Upper lobe of left lung (tissue), 6 donors: ENCODE measurements around the gene KMT2E. TPM values are rescaled to one million over a fixed set of nuclear protein-coding genes. Genes with fewer than 3 reads are reported as not detected.

Experiments
- ATAC-seq, 2 donors: fragments of 200-7000 bp; cut with Tn5 transposase; one replicate each; pipeline ENCODE4 v1.9.1; 2022; ENCODE audit warnings: mild to moderate bottlenecking in 2 of 2, moderate library complexity in 2 of 2; ENCODE audit not compliant: low FRiP score in 2 of 2
- DNase-seq, 2 donors: peaks; one replicate each; pipeline ENCODE4 v3.0.0-alpha.2; 2019 to 2020
- H3K27ac ChIP-seq, 4 donors: fragments of 200-600 bp; sonication (generic); one replicate each; pipeline ENCODE4 v1.5.1; 2016 to 2019
- H3K27me3 ChIP-seq, 4 donors: fragments of 200-600 bp; sonication (generic); one replicate each; pipeline ENCODE4 v1.5.1; 2017 to 2019
- H3K36me3 ChIP-seq, 4 donors: fragments of 200-600 bp; sonication (generic); one replicate each; pipeline ENCODE4 v1.5.1; 2016 to 2019
- H3K4me1 ChIP-seq, 4 donors: fragments of 200-600 bp; sonication (generic); one replicate each; pipeline ENCODE4 v1.5.1; 2018 to 2019
- H3K4me3 ChIP-seq, 4 donors: fragments of 200-600 bp; sonication (generic); one replicate each; pipeline ENCODE4 v1.5.1; 2017 to 2019; ENCODE audit warnings: mild to moderate bottlenecking in 2 of 4, moderate library complexity in 1 of 4
- H3K9me3 ChIP-seq, 4 donors: fragments of 200-600 bp; sonication (generic); one replicate each; pipeline ENCODE4 v1.5.1; 2018 to 2019
- CTCF ChIP-seq, 6 experiments: fragments of 450-650 bp in 4 of 6; fragments of 200-600 bp in 2 of 6; sonication (generic) in 2 of 6; IDR thresholded peaks; one replicate each; pipeline ENCODE4 v1.5.1; 2016 to 2019; ENCODE audit warnings: antibody characterized with exemption in 6 of 6
- EP300 ChIP-seq, 4 donors: sonication (generic); formaldehyde crosslinking; IDR thresholded peaks; one replicate each; pipeline ENCODE4 v1.5.1; 2017; ENCODE audit warnings: antibody characterized with exemption in 4 of 4, control low read depth in 2 of 4
- POLR2A ChIP-seq, 4 donors: fragments of 450-650 bp; IDR thresholded peaks; one replicate each; pipeline ENCODE4 v1.5.1; 2016 to 2017; ENCODE audit warnings: antibody characterized with exemption in 4 of 4, mild to moderate bottlenecking in 2 of 4
- POLR2AphosphoS5 ChIP-seq, 2 donors: sonication (generic); formaldehyde crosslinking; IDR thresholded peaks; one replicate each; pipeline ENCODE4 v1.5.1; 2017; ENCODE audit warnings: antibody characterized with exemption in 2 of 2
- WGBS, 2 donors: methylation state at CpG; one replicate each; pipeline ENCODE4 v1.1.5; 2017 to 2018; 5-methylcytosine and 5-hydroxymethylcytosine counted together
- total RNA-seq, 6 donors: library from RNA; depleted of rRNA in 4 of 6; stranded (reverse); fragments of >200 nt in 4 of 6; gene quantifications; one replicate each; pipeline versions ENCODE4 v1.1.0 to v1.2.1, GENCODE V29; 2016 to 2021
- donor health status: DM: no; HTN: no; CAD: no; lungs with moderate emphysema.
- donor health status: DM: no; HTN: yes; CAD: no; lungs with severe emphysema.

KMT2E gene
- total RNA-seq, 6 donors from 2014 or later, result 77.3 to 182 (median 105) TPM

GRCh38 chr7:104978460-104978859 lies 35.5 kb upstream of the KMT2E start:
- peak in 1 of 4 donors; percentile 34 for TF ChIP-seq EP300 (IDR thresholded peaks at IDR 0.05)
- no peak for TF ChIP-seq CTCF (IDR thresholded peaks at IDR 0.05)
- H3K36me3 ChIP-seq, result no peaks in the 10 kb centered on the region
- ATAC-seq, result peak; percentile 31 to 37

GRCh38 chr7:104979167-104979841 lies 34.7 kb upstream of the KMT2E start:
- no peak overlapping the region for H3K4me3 ChIP-seq
- H3K9me3 ChIP-seq, result no peaks in the 10 kb centered on the region
- H3K36me3 ChIP-seq, result no peaks in the 10 kb centered on the region
- DNase-seq (peak in 1 of 2 donors; percentile 34), ATAC-seq (no peak)
- H3K27ac ChIP-seq, result peak overlapping the region; percentile 64 to 97 (median 81)
- no peaks in the 10 kb centered on the region for H3K27me3 ChIP-seq
- WGBS, 2 donors, result 61 to 72% methylated on average over 4 of the region's 4 CpGs
- no peak for TF ChIP-seq CTCF (IDR thresholded peaks at IDR 0.05)
- no peak for TF ChIP-seq POLR2A (IDR thresholded peaks at IDR 0.05)
- TF ChIP-seq POLR2AphosphoS5 (IDR thresholded peaks at IDR 0.05), result no peak
- TF ChIP-seq EP300 (IDR thresholded peaks at IDR 0.05), result no peak
- peaks cover 50 to 72% (median 56%) of the 10 kb centered on the region in 4 donors for H3K4me1 ChIP-seq

More at GRCh38 chr7:104978460-104978859, 35.5 kb upstream of the KMT2E start:
- H3K27ac ChIP-seq, result peak overlapping the region; percentile 64 to 97 (median 81)
- H3K27me3 ChIP-seq, result no peaks in the 10 kb centered on the region
- peaks cover 53 to 79% (median 62%) of the 10 kb centered on the region in 4 donors for H3K4me1 ChIP-seq
- no peaks in the 10 kb centered on the region for H3K9me3 ChIP-seq
- no peak overlapping the region for H3K4me3 ChIP-seq
- 29 to 37% methylated on average over 1 of the region's 1 CpG for WGBS, 2 donors
- DNase-seq, result peak in 1 of 2 donors; percentile 41

DNA sequence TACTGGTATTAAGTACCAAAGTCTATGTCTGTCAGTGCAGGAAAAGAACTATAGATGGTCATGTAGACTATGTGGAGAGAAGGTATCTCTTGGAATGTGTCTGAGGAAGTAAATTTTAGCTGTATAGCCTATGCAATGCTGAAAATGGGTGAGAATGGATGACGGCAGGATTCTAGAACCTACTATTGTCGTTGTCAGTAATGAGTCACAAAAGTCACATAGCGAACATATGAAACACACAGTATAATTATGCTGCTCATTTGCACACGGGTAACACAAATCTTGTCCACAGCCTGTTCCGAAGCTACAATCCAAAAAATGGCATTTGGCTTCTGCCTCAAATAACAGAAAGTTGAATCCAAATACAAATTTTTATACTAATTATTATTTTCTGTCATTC lies 33.6 kb upstream of the KMT2E start:
- ATAC-seq, result no peak
- H3K27ac ChIP-seq, result peak overlapping the region in 2 of 4 donors; percentile 81 to 97
- no peaks in the 10 kb centered on the region for H3K27me3 ChIP-seq
- WGBS, 2 donors, result 84 to 88% methylated on average over 5 of the region's 5 CpGs
- no peak for DNase-seq
- peaks cover 61 to 79% (median 64%) of the 10 kb centered on the region in 4 donors for H3K4me1 ChIP-seq
- H3K9me3 ChIP-seq, result no peaks in the 10 kb centered on the region
- no peak overlapping the region for H3K4me3 ChIP-seq
- TF ChIP-seq CTCF (IDR thresholded peaks at IDR 0.05), result no peak
- no peak for TF ChIP-seq EP300 (IDR thresholded peaks at IDR 0.05)
- TF ChIP-seq POLR2AphosphoS5 (IDR thresholded peaks at IDR 0.05), result no peak
- TF ChIP-seq POLR2A (IDR thresholded peaks at IDR 0.05), result no peak
- H3K36me3 ChIP-seq, result no peaks in the 10 kb centered on the region

DNA sequence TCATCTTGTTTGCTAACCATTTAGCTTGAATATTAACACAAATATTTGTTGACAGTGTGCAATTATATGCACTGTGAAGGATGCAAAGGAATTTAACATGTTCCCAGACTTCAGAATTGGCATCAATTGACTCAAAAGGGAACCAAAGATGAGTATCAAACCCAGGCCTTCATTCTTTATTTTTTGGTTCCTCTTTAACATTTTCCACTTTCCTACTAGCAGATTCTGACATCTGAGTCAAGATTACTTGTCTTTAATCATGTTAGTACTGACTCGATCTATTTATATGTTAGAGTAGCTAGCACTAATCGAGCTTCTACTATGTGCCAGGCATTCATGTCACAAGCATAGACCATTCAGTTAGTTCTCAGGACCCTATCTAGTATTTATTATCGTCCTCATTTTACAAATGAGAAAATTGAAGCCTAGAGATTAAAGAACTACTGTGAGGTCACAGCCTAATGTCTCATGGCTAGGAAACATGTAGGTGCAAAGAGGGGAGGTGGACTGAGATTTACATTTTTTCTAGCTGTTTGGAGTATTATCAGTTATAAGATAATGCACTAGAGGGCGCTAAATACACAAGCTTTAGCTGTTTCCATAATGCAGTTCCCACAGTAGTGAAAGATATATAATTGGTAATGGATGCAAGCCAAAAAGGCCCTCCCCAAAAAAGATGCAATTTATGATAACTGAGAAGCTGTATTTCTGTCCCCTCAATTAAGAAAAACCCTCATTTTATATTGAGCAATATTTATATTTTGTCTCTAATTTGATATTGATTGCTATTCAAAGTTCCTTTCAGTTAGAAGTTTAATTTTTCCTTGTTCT lies 32.9 kb upstream of the KMT2E start:
- Histone ChIP-seq H3K4me1 (peaks cover 67 to 82% (median 69%) of the 10 kb centered on the region in 4 donors), H3K27me3 (no peaks in the 10 kb centered on the region), H3K4me3 (no peak overlapping the region), H3K9me3 (no peaks in the 10 kb centered on the region), H3K36me3 (no peaks in the 10 kb centered on the region), H3K27ac (peak overlapping the region in 3 of 4 donors; percentile 14 to 99 (median 97))
- 36 to 43% methylated on average over 4 of the region's 4 CpGs for WGBS, 2 donors
- DNase-seq (no peak), ATAC-seq (no peak)
- TF ChIP-seq CTCF (IDR thresholded peaks at IDR 0.05) (peak; percentile 58 to 81 (median 74)), EP300 (IDR thresholded peaks at IDR 0.05) (no peak), POLR2A (IDR thresholded peaks at IDR 0.05) (no peak)
